Measurements from ENCODE around the gene SLC22A25.
A peak's percentile ranks its signal among the peaks of the same experiment; 100 is the strongest.
"Not testable (repeated sequence)": the region's sequence is repeated elsewhere in the genome, so short reads cannot be mapped to it uniquely, and the experiment has no call there.

The SLC22A25 gene

GRCh38 chr11:63244862-63245261, 1.5 kb upstream of the SLC22A25 start:
- Mint-ChIP-seq H3K27ac (no peak overlapping the region), H3K27me3 (peaks cover 15% of the 10 kb centered on the region), H3K4me3 (no peak overlapping the region), H3K36me3 (no peaks in the 10 kb centered on the region), H3K4me1 (peaks cover 12% of the 10 kb centered on the region), H3K9me3 (no peaks in the 10 kb centered on the region)
- CTCF ChIA-PET = no interaction called here
- DNase-seq = no peak

GRCh38 chr11:63242089-63242781, 1.2 kb downstream of the SLC22A25 start:
- CTCF ChIA-PET = no interaction called here
- Mint-ChIP-seq H3K4me1 (peaks cover 12% of the 10 kb centered on the region), H3K4me3 (no peak overlapping the region), H3K9me3 (no peaks in the 10 kb centered on the region), H3K27me3 (peaks cover 15% of the 10 kb centered on the region), H3K27ac (no peak overlapping the region), H3K36me3 (no peaks in the 10 kb centered on the region)
- no peak for DNase-seq

DNA sequence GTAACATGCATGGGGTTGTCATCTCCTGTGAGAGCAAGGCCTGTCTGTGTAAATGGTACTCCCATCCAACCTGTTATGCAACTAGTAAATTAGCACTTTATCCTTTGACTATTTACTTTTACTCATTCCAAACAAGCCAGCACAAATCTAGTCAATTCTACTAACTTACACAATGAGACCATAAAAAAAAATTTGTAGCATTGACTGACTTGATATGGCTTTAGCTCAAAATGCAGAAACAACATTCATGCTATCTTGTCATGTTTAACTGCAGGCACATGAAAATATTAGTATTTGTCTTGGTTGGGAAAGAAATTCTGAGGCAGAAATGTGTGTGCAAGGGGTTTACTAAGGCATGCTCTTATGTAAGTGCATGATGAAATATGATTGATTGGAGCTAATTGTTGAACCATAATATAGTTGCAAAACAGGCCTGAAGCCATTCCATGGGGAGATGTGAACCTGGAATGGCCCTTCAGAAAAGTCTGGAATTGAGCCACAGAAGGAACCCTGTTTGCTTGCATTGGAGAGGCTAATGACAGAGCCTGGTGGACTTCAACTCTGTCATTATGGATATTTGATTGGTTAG, 2.5 kb downstream of the SLC22A25 start:
- DNase-seq = no peak
- no peak overlapping the region for H3K27ac Mint-ChIP-seq
- peaks cover 6% of the 10 kb centered on the region for H3K27me3 Mint-ChIP-seq
- H3K9me3 Mint-ChIP-seq = peaks cover 4% of the 10 kb centered on the region
- no peak overlapping the region for H3K4me3 Mint-ChIP-seq
- H3K4me1 Mint-ChIP-seq = peaks cover 12% of the 10 kb centered on the region
- H3K36me3 Mint-ChIP-seq = no peaks in the 10 kb centered on the region
- CTCF ChIA-PET = no interaction called here

- no peaks in the 10 kb centered on the region for H3K36me3 Mint-ChIP-seq
- H3K27me3 Mint-ChIP-seq = peaks cover 6% of the 10 kb centered on the region
- no peak for DNase-seq
- no peak overlapping the region for H3K27ac Mint-ChIP-seq
- CTCF ChIA-PET = no interaction called here
- H3K9me3 Mint-ChIP-seq = peaks cover 4% of the 10 kb centered on the region
- H3K4me3 Mint-ChIP-seq = no peak overlapping the region
- peaks cover 14% of the 10 kb centered on the region for H3K4me1 Mint-ChIP-seq
These were observed 3.3 kb downstream of the SLC22A25 start for GRCh38 chr11:63240098-63240497.

DNA sequence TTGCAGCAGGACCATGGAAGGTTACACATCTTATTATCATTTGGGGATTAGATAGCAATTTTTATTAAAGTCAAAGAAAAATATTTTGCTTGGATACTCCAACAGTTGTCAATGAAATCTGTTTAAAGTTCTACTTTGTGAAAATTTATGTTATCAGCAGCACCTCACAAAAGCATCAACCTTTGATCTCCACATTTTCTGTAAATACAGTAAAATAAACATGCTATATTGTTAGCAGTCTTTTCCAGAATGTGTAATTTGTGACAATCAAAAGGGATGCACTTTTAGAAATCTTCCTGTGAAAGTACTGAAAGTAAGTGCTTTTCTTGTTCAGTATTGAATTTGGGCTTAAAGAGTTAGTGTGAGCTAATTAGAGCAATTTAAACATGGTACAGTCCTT, 4.1 kb downstream of the SLC22A25 start:
- Mint-ChIP-seq H3K9me3 (peaks cover 4% of the 10 kb centered on the region), H3K27me3 (peaks cover 6% of the 10 kb centered on the region), H3K4me1 (peaks cover 14% of the 10 kb centered on the region), H3K4me3 (no peak overlapping the region), H3K36me3 (no peaks in the 10 kb centered on the region), H3K27ac (no peak overlapping the region)
- no peak for DNase-seq
- CTCF ChIA-PET = no interaction called here

GRCh38 chr11:63237413-63237812, 6.0 kb downstream of the SLC22A25 start:
- peaks cover under 1% of the 10 kb centered on the region for H3K27me3 Mint-ChIP-seq
- CTCF ChIA-PET = no interaction called here
- H3K9me3 Mint-ChIP-seq = peaks cover 4% of the 10 kb centered on the region
- H3K4me3 Mint-ChIP-seq = no peak overlapping the region
- no peak overlapping the region for H3K27ac Mint-ChIP-seq
- DNase-seq = no peak
- peaks cover 10% of the 10 kb centered on the region for H3K4me1 Mint-ChIP-seq
- H3K36me3 Mint-ChIP-seq = no peaks in the 10 kb centered on the region

GRCh38 chr11:63235471-63236461, 7.6 kb downstream of the SLC22A25 start:
- H3K27me3 Mint-ChIP-seq, H3K4me1 Mint-ChIP-seq, H3K9me3 Mint-ChIP-seq, H3K27ac Mint-ChIP-seq, DNase-seq, H3K4me3 Mint-ChIP-seq, CTCF ChIA-PET, H3K36me3 Mint-ChIP-seq: not testable (repeated sequence)

DNA sequence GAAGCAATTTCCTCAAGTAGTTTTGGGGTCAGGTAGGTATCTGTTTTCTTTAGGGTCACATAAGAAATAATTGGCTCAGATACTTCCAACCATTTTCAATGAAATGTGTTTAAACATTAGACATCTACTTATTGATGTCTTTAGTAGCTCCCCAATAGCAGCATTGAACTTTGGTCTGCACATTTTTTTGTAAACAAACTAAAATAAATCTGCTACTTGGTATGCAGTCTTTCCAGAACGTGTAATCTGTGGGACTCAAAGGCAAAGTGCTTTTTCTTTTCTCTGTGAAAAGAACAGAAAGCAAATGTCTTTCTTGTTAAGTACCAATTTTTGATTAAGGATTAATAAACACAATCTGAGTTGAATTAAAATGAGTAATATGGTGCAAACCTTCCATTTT, 13.6 kb downstream of the SLC22A25 start:
- H3K4me3 Mint-ChIP-seq = no peak overlapping the region
- no peak overlapping the region for H3K27ac Mint-ChIP-seq
- H3K27me3 Mint-ChIP-seq = peaks cover 3% of the 10 kb centered on the region
- CTCF ChIA-PET = no interaction called here
- peaks cover 4% of the 10 kb centered on the region for H3K9me3 Mint-ChIP-seq
- no peak for DNase-seq
- no peaks in the 10 kb centered on the region for H3K36me3 Mint-ChIP-seq
- H3K4me1 Mint-ChIP-seq = no peaks in the 10 kb centered on the region

DNA sequence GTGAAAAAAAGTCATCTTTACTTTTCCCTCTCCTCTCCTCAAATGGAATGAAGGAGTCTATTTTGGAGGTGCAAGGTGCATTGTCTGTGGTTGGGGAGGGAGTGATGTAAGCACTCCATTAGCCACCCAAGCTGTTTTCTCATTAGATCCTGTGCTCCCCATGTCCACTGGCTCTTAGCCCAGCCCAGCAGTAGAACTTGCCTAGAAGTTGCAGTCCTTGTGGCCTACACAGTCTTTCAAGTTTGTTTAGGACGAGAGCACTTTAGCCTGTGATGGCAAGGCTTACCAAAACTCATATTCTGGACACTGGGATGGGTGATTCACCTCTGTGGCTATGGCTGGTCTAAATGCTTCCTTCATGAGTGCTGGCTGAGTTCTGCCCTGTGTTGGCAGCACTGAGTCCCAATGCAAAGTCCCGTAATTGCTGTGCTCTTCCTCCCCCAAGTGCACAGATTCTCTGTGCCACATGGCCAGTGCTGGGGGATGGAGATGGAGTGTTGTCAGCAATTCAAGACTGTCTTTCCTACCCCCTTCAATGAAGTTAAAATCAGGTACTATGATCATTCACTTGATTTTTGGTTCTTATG, 15.8 kb downstream of the SLC22A25 start:
- Mint-ChIP-seq H3K9me3 (peaks cover 4% of the 10 kb centered on the region), H3K4me3 (no peak overlapping the region), H3K27ac (no peak overlapping the region), H3K27me3 (peaks cover 6% of the 10 kb centered on the region), H3K4me1 (no peaks in the 10 kb centered on the region), H3K36me3 (no peaks in the 10 kb centered on the region)
- CTCF ChIA-PET = no interaction called here
- no peak for DNase-seq

- Mint-ChIP-seq H3K4me3 (no peak overlapping the region), H3K27ac (no peak overlapping the region), H3K9me3 (peaks cover 4% of the 10 kb centered on the region), H3K4me1 (no peaks in the 10 kb centered on the region), H3K27me3 (peaks cover 6% of the 10 kb centered on the region), H3K36me3 (no peaks in the 10 kb centered on the region)
- CTCF ChIA-PET = no interaction called here
- DNase-seq = no peak
These were observed 16.8 kb downstream of the SLC22A25 start for GRCh38 chr11:63226488-63227114.

DNA sequence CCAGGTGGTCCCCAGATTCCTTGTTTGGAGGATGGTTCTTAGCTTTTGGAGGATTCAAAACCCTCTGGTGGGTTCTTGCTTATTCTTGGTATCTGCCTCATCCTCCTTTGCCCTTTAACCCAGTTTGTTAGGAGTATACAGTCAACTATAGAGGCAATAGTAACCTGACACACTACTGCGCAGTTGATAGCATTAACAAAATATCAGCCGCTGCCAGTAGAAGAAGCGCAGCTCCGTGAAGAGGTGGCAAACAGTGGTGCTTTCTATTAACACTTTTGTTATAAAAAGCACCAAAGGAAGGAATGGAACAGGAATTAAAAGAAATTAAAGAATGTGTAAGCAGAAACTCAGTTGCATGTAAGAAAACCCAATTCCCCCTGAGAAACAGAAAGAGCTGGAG, 29.3 kb downstream of the SLC22A25 start:
- Mint-ChIP-seq H3K9me3 (no peaks in the 10 kb centered on the region), H3K4me3 (no peak overlapping the region), H3K27me3 (peaks cover 15% of the 10 kb centered on the region), H3K4me1 (no peaks in the 10 kb centered on the region), H3K27ac (no peak overlapping the region), H3K36me3 (no peaks in the 10 kb centered on the region)
- DNase-seq = no peak
- CTCF ChIA-PET = interaction anchor here (1.0 to 2.2 kb wide), 5 partner anchors 8 to 311 kb away, joined by 3 to 10 read pairs (median 4); no protein-coding TSS in a partner anchor

GRCh38 chr11:63212742-63213141, 30.7 kb downstream of the SLC22A25 start:
- Mint-ChIP-seq H3K4me3 (no peak overlapping the region), H3K9me3 (no peaks in the 10 kb centered on the region), H3K27ac (no peak overlapping the region), H3K27me3 (peaks cover 21% of the 10 kb centered on the region), H3K36me3 (no peaks in the 10 kb centered on the region), H3K4me1 (no peaks in the 10 kb centered on the region)
- CTCF ChIA-PET = interaction anchor here (0.6 to 2.2 kb wide), 6 partner anchors 41 to 920 kb away, joined by 3 to 10 read pairs (median 4); no protein-coding TSS in a partner anchor
- DNase-seq = peak; percentile 35

DNA sequence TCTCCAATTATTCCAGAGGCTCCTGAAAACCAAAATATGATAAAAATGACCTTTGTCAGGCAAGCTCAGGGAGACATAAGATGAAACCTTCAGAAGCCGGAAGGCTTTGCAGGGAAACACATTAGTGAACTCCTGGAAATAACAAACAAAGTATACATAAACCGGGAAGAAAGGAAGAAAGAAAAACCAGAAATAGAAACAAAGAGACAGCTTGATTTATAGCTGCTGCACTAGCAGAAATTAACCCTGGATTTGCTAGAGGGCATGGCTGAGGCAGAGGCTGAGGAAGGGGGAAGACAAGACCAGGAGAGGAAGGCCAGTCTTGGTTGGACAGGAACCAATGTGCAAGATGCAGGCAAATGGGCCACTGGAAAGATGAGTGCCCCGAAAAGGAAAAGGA, 33.3 kb downstream of the SLC22A25 start:
- CTCF ChIA-PET = interaction anchor here (1.3 kb wide), 1 partner anchor 11 kb away, joined by 3 read pairs; no protein-coding TSS in a partner anchor
- H3K27ac Mint-ChIP-seq = no peak overlapping the region
- H3K4me1 Mint-ChIP-seq = no peaks in the 10 kb centered on the region
- peaks cover 21% of the 10 kb centered on the region for H3K27me3 Mint-ChIP-seq
- no peak for DNase-seq
- no peaks in the 10 kb centered on the region for H3K36me3 Mint-ChIP-seq
- H3K4me3 Mint-ChIP-seq = no peak overlapping the region
- H3K9me3 Mint-ChIP-seq = no peaks in the 10 kb centered on the region

Measured in activated naive CD4-positive, alpha-beta T cell treated with anti-CD3 and anti-CD28 coated beads, Interleukin-2, amount 10 ng/mL, durations not matched to agents 7 days and 5 days (primary cell).